A549 (cell line): ENCODE measurements around the gene ELOVL2.

Experiments
- CTCF ChIP-seq: fragments of >200 bp; sonication (Bioruptor Twin); formaldehyde crosslinking; IDR thresholded peaks from 3 replicates; pipeline ENCODE4 v1.5.1; 2016
- EHMT2 ChIP-seq: fragments of 200-600 bp; sonication (generic); IDR thresholded peaks from 2 replicates; pipeline ENCODE4 v1.6.1; 2016; ENCODE audit warnings: antibody characterized with exemption, low read depth, mild to moderate bottlenecking, moderate library complexity
- ELK1 ChIP-seq: fragments of 150-350 bp; IDR thresholded peaks from 2 replicates; pipeline ENCODE4 v1.6.1; 2014; ENCODE audit warnings: low read depth, mild to moderate bottlenecking, low read length
- EP300 ChIP-seq, 2 experiments: fragments of >200 bp; sonication (Bioruptor Twin); formaldehyde crosslinking; IDR thresholded peaks; 2 replicates in 1 of 2; 3 replicates in 1 of 2; pipeline ENCODE4 v1.6.1; 2016 to 2017
- FOSL2 ChIP-seq, 2 experiments: fragments of 450-650 bp in 1 of 2; fragments of >200 bp in 1 of 2; sonication (Bioruptor Twin) in 1 of 2; formaldehyde crosslinking; IDR thresholded peaks; 2 replicates each; pipeline versions ENCODE4 v1.5.0 to v1.6.1; 2016 to 2020; ENCODE audit warnings: mild to moderate bottlenecking in 1 of 2, moderate library complexity in 1 of 2
- HDAC2 ChIP-seq: fragments of 200-600 bp; sonication (generic); IDR thresholded peaks from 2 replicates; pipeline ENCODE4 v1.6.1; 2016
- MYC ChIP-seq: IDR thresholded peaks from 2 replicates; pipeline ENCODE4 v1.6.1; 2012; ENCODE audit warnings: mild to moderate bottlenecking, inconsistent platforms, low read length, improper control_type of control experiment, borderline replicate concordance
- POLR2A ChIP-seq: IDR thresholded peaks from 2 replicates; pipeline ENCODE4 v1.6.1; 2012; ENCODE audit warnings: mild to moderate bottlenecking, low read length
- POLR2AphosphoS2 ChIP-seq: conservative IDR thresholded peaks from 2 replicates; pipeline ENCODE4 v1.6.1; 2012; ENCODE audit warnings: low read length, improper control_type of control experiment, inconsistent platforms
- USF2 ChIP-seq: fragments of 450-650 bp; IDR thresholded peaks from 2 replicates; pipeline ENCODE4 v1.6.1; 2014; ENCODE audit warnings: antibody characterized with exemption
- ZC3H11A ChIP-seq: fragments of 450-650 bp; IDR thresholded peaks from 2 replicates; pipeline ENCODE4 v1.6.1; 2014; ENCODE audit warnings: antibody characterized with exemption, mild to moderate bottlenecking

GRCh38 chr6:11069760-11070159, 25.7 kb upstream of the ELOVL2 start:
- TF ChIP-seq EP300 (IDR thresholded peaks at IDR 0.05) (no peak), USF2 (no peak), EHMT2 (no peak), HDAC2 (no peak), CTCF (no peak), ELK1 (no peak), MYC (no peak), POLR2A (no peak), FOSL2 (IDR thresholded peaks at IDR 0.05) (no peak), FOSL2 (CRISPR knock-in tag; IDR thresholded peaks at IDR 0.05) (no peak), POLR2AphosphoS2 (no peak), ZC3H11A (no peak)
